Measurements from ENCODE around the gene DGKA.
A peak's percentile ranks its signal among the peaks of the same experiment; 100 is the strongest.

The DGKA gene

DNA sequence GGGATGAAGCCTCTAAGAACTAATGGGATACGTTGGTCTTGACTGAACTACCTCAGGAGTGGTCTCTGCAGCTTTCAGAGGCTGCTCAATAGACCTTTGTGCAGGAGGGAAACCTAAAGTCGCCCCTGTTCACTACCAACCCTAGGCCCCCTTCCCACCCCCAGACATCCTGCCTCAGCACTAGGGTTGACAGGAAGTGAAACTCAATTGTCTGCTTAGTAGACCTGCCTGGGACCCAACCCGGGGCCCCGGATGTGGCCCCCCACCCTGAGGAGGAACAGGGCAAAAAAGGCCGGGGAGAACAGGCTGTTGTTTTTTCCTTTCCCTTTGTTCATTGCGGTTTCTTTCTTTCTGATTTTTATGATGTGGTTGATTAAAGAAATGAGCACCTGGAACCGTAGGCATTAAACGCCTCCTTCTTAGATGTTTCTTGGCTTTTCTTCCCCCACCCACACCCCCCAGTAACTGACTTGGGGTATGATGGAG, 1.6 kb upstream of the DGKA start:
- no peak for ATAC-seq
- TF ChIP-seq, protein P1, sequence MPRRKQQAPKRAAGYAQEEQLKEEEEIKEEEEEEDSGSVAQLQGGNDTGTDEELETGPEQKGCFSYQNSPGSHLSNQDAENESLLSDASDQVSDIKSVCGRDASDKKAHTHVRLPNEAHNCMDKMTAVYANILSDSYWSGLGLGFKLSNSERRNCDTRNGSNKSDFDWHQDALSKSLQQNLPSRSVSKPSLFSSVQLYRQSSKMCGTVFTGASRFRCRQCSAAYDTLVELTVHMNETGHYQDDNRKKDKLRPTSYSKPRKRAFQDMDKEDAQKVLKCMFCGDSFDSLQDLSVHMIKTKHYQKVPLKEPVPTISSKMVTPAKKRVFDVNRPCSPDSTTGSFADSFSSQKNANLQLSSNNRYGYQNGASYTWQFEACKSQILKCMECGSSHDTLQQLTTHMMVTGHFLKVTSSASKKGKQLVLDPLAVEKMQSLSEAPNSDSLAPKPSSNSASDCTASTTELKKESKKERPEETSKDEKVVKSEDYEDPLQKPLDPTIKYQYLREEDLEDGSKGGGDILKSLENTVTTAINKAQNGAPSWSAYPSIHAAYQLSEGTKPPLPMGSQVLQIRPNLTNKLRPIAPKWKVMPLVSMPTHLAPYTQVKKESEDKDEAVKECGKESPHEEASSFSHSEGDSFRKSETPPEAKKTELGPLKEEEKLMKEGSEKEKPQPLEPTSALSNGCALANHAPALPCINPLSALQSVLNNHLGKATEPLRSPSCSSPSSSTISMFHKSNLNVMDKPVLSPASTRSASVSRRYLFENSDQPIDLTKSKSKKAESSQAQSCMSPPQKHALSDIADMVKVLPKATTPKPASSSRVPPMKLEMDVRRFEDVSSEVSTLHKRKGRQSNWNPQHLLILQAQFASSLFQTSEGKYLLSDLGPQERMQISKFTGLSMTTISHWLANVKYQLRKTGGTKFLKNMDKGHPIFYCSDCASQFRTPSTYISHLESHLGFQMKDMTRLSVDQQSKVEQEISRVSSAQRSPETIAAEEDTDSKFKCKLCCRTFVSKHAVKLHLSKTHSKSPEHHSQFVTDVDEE (CRISPR knock-in tag; IDR thresholded peaks at IDR 0.05): no peak
- TF ChIP-seq ESRRG (CRISPR knock-in tag; IDR thresholded peaks at IDR 0.05) (no peak), ZC3H10 (CRISPR knock-in tag; IDR thresholded peaks at IDR 0.05) (no peak), TOX (CRISPR knock-in tag; IDR thresholded peaks at IDR 0.05; ENCODE audit: borderline replicate concordance) (no peak), ISL1 (CRISPR knock-in tag; IDR thresholded peaks at IDR 0.05) (no peak), SNAI2 (CRISPR knock-in tag; IDR thresholded peaks at IDR 0.05) (no peak), OSR1 (CRISPR knock-in tag; IDR thresholded peaks at IDR 0.05) (no peak), TCF4 (CRISPR knock-in tag; IDR thresholded peaks at IDR 0.05; ENCODE audit: borderline replicate concordance) (no peak), ARNTL (CRISPR knock-in tag; IDR thresholded peaks at IDR 0.05; ENCODE audit: borderline replicate concordance, low read depth) (no peak), BACH2 (CRISPR knock-in tag; IDR thresholded peaks at IDR 0.05; ENCODE audit: borderline replicate concordance) (no peak), ZNF70 (CRISPR knock-in tag; IDR thresholded peaks at IDR 0.05) (no peak), RARB (CRISPR knock-in tag; IDR thresholded peaks at IDR 0.05) (no peak)
- TF ChIP-seq, protein P2, sequence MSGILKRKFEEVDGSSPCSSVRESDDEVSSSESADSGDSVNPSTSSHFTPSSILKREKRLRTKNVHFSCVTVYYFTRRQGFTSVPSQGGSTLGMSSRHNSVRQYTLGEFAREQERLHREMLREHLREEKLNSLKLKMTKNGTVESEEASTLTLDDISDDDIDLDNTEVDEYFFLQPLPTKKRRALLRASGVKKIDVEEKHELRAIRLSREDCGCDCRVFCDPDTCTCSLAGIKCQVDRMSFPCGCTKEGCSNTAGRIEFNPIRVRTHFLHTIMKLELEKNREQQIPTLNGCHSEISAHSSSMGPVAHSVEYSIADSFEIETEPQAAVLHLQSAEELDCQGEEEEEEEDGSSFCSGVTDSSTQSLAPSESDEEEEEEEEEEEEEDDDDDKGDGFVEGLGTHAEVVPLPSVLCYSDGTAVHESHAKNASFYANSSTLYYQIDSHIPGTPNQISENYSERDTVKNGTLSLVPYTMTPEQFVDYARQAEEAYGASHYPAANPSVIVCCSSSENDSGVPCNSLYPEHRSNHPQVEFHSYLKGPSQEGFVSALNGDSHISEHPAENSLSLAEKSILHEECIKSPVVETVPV (CRISPR knock-in tag; IDR thresholded peaks at IDR 0.05): no peak
- TF ChIP-seq, protein P3, sequence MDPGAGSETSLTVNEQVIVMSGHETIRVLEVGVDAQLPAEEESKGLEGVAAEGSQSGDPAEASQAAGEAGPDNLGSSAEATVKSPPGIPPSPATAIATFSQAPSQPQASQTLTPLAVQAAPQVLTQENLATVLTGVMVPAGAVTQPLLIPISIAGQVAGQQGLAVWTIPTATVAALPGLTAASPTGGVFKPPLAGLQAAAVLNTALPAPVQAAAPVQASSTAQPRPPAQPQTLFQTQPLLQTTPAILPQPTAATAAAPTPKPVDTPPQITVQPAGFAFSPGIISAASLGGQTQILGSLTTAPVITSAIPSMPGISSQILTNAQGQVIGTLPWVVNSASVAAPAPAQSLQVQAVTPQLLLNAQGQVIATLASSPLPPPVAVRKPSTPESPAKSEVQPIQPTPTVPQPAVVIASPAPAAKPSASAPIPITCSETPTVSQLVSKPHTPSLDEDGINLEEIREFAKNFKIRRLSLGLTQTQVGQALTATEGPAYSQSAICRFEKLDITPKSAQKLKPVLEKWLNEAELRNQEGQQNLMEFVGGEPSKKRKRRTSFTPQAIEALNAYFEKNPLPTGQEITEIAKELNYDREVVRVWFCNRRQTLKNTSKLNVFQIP (CRISPR knock-in tag; IDR thresholded peaks at IDR 0.05; ENCODE audit: borderline replicate concordance, low read depth): no peak

DNA sequence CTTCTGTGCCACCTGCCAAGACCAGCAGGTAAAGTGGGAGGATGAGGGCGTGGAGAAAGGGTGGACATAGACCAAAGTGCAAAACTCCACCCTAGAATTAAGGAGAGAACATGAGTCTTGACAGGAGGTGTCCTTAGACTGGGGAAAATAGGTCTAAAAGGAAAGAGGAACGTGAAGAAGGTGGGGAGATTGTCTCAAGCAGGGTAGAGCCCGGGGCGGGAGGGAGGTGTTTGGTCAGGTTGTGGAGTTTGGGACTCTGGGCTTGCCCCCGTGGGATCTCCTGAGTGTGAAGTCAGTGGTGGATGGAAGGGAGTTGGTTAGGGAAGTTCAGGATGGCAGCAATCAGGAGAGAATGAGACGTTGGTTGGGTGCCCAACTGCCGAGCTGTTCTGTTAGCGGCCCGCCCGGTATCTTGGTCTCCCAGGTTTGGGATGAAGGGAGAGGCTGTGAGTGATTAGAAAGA, 386 bp downstream of the DGKA start:
- TF ChIP-seq ARNTL (CRISPR knock-in tag; IDR thresholded peaks at IDR 0.05; ENCODE audit: borderline replicate concordance, low read depth) (no peak), CSDC2 (CRISPR knock-in tag; IDR thresholded peaks at IDR 0.05) (no peak), ZC3H10 (CRISPR knock-in tag; IDR thresholded peaks at IDR 0.05) (no peak), GLIS3 (CRISPR knock-in tag; IDR thresholded peaks at IDR 0.05) (no peak), PPARA (CRISPR knock-in tag; IDR thresholded peaks at IDR 0.05; ENCODE audit: borderline replicate concordance) (no peak)
- TF ChIP-seq, protein P4, sequence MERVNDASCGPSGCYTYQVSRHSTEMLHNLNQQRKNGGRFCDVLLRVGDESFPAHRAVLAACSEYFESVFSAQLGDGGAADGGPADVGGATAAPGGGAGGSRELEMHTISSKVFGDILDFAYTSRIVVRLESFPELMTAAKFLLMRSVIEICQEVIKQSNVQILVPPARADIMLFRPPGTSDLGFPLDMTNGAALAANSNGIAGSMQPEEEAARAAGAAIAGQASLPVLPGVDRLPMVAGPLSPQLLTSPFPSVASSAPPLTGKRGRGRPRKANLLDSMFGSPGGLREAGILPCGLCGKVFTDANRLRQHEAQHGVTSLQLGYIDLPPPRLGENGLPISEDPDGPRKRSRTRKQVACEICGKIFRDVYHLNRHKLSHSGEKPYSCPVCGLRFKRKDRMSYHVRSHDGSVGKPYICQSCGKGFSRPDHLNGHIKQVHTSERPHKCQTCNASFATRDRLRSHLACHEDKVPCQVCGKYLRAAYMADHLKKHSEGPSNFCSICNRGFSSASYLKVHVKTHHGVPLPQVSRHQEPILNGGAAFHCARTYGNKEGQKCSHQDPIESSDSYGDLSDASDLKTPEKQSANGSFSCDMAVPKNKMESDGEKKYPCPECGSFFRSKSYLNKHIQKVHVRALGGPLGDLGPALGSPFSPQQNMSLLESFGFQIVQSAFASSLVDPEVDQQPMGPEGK (CRISPR knock-in tag; IDR thresholded peaks at IDR 0.05; ENCODE audit: borderline replicate concordance): no peak
- no peak for ATAC-seq

DNA sequence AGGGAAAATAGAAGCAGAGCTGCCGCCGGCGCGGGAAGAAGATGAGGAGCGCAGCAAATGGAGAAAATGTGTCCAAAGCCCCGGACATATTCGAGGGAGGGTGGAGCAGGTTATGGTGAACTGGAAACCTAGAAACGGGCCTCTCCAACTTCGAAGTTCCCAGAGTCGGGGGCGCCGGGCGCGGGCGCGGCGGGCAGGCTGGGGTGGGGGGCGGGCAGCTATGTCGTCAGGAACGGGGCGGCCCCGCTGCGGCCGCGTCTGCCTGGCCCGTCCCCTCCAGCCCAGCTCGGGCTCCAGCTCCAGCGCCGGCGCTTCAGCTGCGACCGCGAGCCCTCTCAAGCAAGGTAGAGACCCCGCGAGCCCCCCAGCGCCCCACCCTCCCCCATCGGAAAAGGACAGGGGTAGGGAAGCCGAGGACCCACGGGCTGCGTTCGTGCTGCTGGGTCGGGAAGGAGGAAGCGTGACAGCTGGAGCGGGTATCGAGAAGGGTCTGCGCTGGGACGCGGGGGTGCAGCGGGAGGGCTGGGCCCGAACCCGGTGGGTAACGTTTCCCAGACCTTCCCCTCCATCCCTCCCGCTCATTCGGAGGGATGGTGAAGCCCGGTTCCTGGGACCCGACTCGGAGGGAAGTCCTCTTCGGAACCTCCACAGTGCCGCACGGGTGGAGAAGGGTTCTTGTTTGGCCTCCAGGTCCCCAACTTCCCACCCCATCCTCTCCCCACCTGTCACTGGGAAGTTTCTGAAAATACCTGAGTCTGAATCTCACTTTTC, 1.0 kb downstream of the DGKA start:
- no peak for TF ChIP-seq GLIS3 (CRISPR knock-in tag; IDR thresholded peaks at IDR 0.05)
- TF ChIP-seq, protein P3 (CRISPR knock-in tag; IDR thresholded peaks at IDR 0.05; ENCODE audit: borderline replicate concordance, low read depth): no peak
- TF ChIP-seq PPARA (CRISPR knock-in tag; IDR thresholded peaks at IDR 0.05; ENCODE audit: borderline replicate concordance): no peak
- TF ChIP-seq SNAI2 (CRISPR knock-in tag; IDR thresholded peaks at IDR 0.05): no peak
- TF ChIP-seq, protein P2 (CRISPR knock-in tag; IDR thresholded peaks at IDR 0.05): no peak
- TF ChIP-seq, protein P5, sequence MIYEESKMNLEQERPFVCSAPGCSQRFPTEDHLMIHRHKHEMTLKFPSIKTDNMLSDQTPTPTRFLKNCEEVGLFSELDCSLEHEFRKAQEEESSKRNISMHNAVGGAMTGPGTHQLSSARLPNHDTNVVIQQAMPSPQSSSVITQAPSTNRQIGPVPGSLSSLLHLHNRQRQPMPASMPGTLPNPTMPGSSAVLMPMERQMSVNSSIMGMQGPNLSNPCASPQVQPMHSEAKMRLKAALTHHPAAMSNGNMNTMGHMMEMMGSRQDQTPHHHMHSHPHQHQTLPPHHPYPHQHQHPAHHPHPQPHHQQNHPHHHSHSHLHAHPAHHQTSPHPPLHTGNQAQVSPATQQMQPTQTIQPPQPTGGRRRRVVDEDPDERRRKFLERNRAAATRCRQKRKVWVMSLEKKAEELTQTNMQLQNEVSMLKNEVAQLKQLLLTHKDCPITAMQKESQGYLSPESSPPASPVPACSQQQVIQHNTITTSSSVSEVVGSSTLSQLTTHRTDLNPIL (CRISPR knock-in tag; IDR thresholded peaks at IDR 0.05; ENCODE audit: low read depth): no peak
- TF ChIP-seq ZNF565 (CRISPR knock-in tag; conservative IDR thresholded peaks at IDR 0.05; ENCODE audit: low read depth): no peak
- TF ChIP-seq, protein P4 (CRISPR knock-in tag; IDR thresholded peaks at IDR 0.05; ENCODE audit: borderline replicate concordance): no peak
- TF ChIP-seq RARB (CRISPR knock-in tag; IDR thresholded peaks at IDR 0.05): no peak
- peak; percentile 64 for ATAC-seq
